Breast epithelium (tissue), 3 donors: ENCODE measurements around the gene RIOK2.

ENCODE experiments used
- POLR2AphosphoS5 ChIP-seq, 3 donors: sonication (generic); formaldehyde crosslinking; IDR thresholded peaks; one replicate each; pipeline ENCODE4 v1.6.1; 2017; ENCODE audit warnings: antibody characterized with exemption in 3 of 3
- TF ChIP-seq, protein P1 (sequence below), 3 donors: fragments of 450-650 bp; IDR thresholded peaks; one replicate each; pipeline ENCODE4 v1.5.1; 2016 to 2017; ENCODE audit warnings: antibody characterized with exemption in 3 of 3, mild to moderate bottlenecking in 3 of 3, moderate library complexity in 3 of 3

DNA sequence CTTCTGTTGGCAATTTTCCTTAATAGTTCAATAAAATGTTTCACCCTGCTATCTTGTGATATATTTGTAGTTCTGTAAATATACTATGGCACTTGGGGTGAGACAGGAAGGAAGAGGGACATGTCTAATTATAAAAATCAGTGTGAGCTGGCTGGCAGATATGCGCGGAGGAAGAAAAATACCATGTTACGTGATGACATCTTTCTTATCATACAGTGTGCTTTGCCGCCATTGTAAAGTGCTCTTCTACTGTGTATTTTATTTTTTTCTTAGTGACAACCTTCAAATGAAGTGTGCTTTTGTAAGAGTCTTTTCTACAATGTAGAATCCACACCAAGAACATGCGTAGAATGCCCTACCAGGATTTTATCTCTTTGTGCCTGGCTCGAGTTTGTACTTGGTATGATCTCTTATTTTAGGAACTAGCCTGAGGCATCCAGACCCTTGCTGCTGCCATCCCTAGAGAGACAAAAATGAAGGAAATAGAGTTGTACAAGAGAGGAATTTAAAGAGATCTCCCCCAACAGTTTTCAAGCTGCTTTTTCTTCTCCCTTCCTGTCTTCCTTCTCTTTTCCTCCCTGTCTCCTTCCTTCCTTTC is 46.7 kb upstream of the RIOK2 start:
- TF ChIP-seq, protein P1, sequence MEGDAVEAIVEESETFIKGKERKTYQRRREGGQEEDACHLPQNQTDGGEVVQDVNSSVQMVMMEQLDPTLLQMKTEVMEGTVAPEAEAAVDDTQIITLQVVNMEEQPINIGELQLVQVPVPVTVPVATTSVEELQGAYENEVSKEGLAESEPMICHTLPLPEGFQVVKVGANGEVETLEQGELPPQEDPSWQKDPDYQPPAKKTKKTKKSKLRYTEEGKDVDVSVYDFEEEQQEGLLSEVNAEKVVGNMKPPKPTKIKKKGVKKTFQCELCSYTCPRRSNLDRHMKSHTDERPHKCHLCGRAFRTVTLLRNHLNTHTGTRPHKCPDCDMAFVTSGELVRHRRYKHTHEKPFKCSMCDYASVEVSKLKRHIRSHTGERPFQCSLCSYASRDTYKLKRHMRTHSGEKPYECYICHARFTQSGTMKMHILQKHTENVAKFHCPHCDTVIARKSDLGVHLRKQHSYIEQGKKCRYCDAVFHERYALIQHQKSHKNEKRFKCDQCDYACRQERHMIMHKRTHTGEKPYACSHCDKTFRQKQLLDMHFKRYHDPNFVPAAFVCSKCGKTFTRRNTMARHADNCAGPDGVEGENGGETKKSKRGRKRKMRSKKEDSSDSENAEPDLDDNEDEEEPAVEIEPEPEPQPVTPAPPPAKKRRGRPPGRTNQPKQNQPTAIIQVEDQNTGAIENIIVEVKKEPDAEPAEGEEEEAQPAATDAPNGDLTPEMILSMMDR (IDR thresholded peaks at IDR 0.05): no peak
- TF ChIP-seq POLR2AphosphoS5 (IDR thresholded peaks at IDR 0.05): no peak
